ENCODE results near the gene CAMK1D.

CAMK1D gene

DNA sequence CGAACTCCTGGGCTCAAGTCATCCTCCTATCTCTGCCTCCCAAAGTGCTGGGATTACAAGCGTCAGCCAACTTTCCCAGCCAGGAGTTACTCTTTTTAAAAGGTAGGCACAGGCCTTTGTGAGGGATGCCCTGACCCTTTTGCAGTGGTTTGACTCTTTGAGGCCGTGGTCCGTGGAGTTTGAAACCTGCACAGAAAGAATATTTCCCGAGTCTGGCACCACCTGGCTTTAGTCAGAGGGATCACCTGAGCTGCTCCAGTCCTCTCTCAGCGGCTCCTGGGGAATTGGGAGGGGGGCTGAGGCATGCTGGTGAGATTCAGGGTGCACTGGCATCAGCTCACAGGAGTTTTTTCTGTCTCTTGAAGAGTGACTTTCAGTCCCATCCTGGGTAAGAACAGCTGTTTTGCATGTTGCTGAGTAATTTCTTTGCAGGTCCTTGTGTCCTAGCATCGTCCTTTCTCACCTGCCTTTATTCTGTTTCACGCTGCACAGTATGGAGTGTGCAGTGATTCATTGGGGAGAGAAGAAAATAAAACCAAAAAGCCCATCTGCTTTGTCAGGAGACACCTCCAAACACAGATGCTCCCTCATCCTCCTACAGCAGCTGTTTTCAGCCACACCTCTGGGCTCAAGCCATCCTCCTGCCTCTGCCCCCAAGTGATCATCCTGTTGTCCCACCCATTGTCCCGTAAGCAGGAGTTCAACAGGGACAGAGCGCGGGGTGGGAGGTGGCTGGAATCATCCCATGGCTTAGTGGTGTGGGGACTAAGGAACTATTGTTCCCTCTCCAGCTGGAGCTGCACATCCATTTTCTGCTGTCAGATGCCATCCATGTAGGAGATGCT, 284.7 kb downstream of the CAMK1D start:
- no peak for TF ChIP-seq ZNF70 (CRISPR knock-in tag; IDR thresholded peaks at IDR 0.05)
- TF ChIP-seq, protein P1, sequence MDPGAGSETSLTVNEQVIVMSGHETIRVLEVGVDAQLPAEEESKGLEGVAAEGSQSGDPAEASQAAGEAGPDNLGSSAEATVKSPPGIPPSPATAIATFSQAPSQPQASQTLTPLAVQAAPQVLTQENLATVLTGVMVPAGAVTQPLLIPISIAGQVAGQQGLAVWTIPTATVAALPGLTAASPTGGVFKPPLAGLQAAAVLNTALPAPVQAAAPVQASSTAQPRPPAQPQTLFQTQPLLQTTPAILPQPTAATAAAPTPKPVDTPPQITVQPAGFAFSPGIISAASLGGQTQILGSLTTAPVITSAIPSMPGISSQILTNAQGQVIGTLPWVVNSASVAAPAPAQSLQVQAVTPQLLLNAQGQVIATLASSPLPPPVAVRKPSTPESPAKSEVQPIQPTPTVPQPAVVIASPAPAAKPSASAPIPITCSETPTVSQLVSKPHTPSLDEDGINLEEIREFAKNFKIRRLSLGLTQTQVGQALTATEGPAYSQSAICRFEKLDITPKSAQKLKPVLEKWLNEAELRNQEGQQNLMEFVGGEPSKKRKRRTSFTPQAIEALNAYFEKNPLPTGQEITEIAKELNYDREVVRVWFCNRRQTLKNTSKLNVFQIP (CRISPR knock-in tag; IDR thresholded peaks at IDR 0.05; ENCODE audit: borderline replicate concordance, low read depth) = no peak
- no peak for TF ChIP-seq GLIS3 (CRISPR knock-in tag; IDR thresholded peaks at IDR 0.05)
- TF ChIP-seq PPARA (CRISPR knock-in tag; IDR thresholded peaks at IDR 0.05; ENCODE audit: borderline replicate concordance) = no peak
- no peak for TF ChIP-seq ZC3H10 (CRISPR knock-in tag; IDR thresholded peaks at IDR 0.05)
- no peak for TF ChIP-seq ZFP30 (CRISPR knock-in tag; IDR thresholded peaks at IDR 0.05)
- TF ChIP-seq RARB (CRISPR knock-in tag; IDR thresholded peaks at IDR 0.05) = no peak
- no peak for TF ChIP-seq ZFP3 (CRISPR knock-in tag; IDR thresholded peaks at IDR 0.05)
- no peak for TF ChIP-seq BACH2 (CRISPR knock-in tag; IDR thresholded peaks at IDR 0.05; ENCODE audit: borderline replicate concordance)
- TF ChIP-seq, protein P2, sequence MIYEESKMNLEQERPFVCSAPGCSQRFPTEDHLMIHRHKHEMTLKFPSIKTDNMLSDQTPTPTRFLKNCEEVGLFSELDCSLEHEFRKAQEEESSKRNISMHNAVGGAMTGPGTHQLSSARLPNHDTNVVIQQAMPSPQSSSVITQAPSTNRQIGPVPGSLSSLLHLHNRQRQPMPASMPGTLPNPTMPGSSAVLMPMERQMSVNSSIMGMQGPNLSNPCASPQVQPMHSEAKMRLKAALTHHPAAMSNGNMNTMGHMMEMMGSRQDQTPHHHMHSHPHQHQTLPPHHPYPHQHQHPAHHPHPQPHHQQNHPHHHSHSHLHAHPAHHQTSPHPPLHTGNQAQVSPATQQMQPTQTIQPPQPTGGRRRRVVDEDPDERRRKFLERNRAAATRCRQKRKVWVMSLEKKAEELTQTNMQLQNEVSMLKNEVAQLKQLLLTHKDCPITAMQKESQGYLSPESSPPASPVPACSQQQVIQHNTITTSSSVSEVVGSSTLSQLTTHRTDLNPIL (CRISPR knock-in tag; IDR thresholded peaks at IDR 0.05; ENCODE audit: low read depth) = no peak
- TF ChIP-seq TCF4 (CRISPR knock-in tag; IDR thresholded peaks at IDR 0.05; ENCODE audit: borderline replicate concordance) = no peak
- no peak for TF ChIP-seq ZNF8 (CRISPR knock-in tag; IDR thresholded peaks at IDR 0.05)
- ATAC-seq = no peak

DNA sequence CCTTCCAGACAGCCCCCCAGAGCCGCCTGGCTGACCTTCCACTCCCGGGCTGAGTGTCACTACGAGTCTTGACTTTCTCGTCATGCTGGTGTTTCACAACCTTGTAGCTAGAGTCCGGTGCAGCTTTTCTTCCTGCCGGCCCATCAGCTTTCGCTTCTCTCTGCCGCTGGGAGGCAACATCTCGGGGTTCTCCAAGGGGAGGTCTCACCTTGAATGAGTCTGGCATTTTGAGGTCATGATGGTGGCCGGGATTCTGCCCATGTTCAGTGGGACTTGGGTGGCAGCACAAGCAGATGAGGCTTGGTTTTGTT, 285.2 kb downstream of the CAMK1D start:
- no peak for ATAC-seq
- TF ChIP-seq RARB (CRISPR knock-in tag; IDR thresholded peaks at IDR 0.05) (no peak), ARNTL (CRISPR knock-in tag; IDR thresholded peaks at IDR 0.05; ENCODE audit: borderline replicate concordance, low read depth) (no peak), ZFP30 (CRISPR knock-in tag; IDR thresholded peaks at IDR 0.05) (no peak)
- TF ChIP-seq, protein P1 (CRISPR knock-in tag; IDR thresholded peaks at IDR 0.05; ENCODE audit: borderline replicate concordance, low read depth) = no peak
- TF ChIP-seq, protein P2 (CRISPR knock-in tag; IDR thresholded peaks at IDR 0.05; ENCODE audit: low read depth) = no peak

DNA sequence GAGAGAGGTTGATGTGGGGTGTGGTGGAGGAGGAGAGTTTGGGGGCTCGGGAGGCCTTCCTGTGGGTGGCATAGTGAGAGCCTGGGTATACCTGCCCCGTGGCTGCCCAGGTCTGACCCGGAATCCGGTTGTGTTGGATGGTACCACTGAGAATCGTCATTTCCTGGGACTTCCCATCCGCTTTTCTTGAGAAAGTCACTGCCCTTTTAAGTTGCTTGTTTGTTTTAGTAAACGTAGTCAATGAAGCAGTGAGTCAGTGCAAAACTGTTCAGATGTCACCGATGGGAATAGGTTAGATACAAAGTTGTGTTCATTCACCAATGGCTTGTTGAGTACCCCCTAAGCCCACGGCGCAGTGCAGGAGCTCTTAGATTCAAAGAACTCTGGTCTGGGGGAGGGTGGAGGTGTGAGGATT, 285.8 kb downstream of the CAMK1D start:
- TF ChIP-seq OSR1 (CRISPR knock-in tag; IDR thresholded peaks at IDR 0.05) = no peak
- TF ChIP-seq, protein P3, sequence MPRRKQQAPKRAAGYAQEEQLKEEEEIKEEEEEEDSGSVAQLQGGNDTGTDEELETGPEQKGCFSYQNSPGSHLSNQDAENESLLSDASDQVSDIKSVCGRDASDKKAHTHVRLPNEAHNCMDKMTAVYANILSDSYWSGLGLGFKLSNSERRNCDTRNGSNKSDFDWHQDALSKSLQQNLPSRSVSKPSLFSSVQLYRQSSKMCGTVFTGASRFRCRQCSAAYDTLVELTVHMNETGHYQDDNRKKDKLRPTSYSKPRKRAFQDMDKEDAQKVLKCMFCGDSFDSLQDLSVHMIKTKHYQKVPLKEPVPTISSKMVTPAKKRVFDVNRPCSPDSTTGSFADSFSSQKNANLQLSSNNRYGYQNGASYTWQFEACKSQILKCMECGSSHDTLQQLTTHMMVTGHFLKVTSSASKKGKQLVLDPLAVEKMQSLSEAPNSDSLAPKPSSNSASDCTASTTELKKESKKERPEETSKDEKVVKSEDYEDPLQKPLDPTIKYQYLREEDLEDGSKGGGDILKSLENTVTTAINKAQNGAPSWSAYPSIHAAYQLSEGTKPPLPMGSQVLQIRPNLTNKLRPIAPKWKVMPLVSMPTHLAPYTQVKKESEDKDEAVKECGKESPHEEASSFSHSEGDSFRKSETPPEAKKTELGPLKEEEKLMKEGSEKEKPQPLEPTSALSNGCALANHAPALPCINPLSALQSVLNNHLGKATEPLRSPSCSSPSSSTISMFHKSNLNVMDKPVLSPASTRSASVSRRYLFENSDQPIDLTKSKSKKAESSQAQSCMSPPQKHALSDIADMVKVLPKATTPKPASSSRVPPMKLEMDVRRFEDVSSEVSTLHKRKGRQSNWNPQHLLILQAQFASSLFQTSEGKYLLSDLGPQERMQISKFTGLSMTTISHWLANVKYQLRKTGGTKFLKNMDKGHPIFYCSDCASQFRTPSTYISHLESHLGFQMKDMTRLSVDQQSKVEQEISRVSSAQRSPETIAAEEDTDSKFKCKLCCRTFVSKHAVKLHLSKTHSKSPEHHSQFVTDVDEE (CRISPR knock-in tag; IDR thresholded peaks at IDR 0.05) = no peak
- no peak for TF ChIP-seq ZNF70 (CRISPR knock-in tag; IDR thresholded peaks at IDR 0.05)
- no peak for TF ChIP-seq BACH2 (CRISPR knock-in tag; IDR thresholded peaks at IDR 0.05; ENCODE audit: borderline replicate concordance)
- no peak for TF ChIP-seq GLIS3 (CRISPR knock-in tag; IDR thresholded peaks at IDR 0.05)
- no peak for TF ChIP-seq ZNF565 (CRISPR knock-in tag; conservative IDR thresholded peaks at IDR 0.05; ENCODE audit: low read depth)
- ATAC-seq = no peak

DNA sequence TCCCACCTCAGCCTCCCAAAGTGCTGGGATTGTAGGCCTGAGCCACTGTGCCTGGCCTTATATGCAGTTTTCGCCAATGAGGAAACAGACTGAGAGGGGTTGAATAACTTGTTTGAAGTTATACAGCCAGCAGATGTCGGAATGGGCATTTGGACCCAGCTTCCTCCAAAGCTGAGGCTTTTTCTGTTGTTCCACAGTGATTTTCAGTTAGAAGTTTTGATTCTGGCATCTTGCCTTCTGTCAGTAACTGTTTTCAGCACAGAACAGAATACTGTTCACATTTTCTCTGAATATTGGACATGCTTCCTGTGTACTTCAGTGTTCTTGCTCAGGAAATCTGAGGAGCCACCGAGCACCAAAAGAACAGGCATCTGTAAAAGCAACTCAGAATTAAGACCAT, 287.2 kb downstream of the CAMK1D start:
- ATAC-seq = no peak
- no peak for TF ChIP-seq SNAI2 (CRISPR knock-in tag; IDR thresholded peaks at IDR 0.05)
- TF ChIP-seq RARB (CRISPR knock-in tag; IDR thresholded peaks at IDR 0.05) = no peak
- no peak for TF ChIP-seq PPARA (CRISPR knock-in tag; IDR thresholded peaks at IDR 0.05; ENCODE audit: borderline replicate concordance)
- TF ChIP-seq, protein P1 (CRISPR knock-in tag; IDR thresholded peaks at IDR 0.05; ENCODE audit: borderline replicate concordance, low read depth) = no peak
- no peak for TF ChIP-seq TOX (CRISPR knock-in tag; IDR thresholded peaks at IDR 0.05; ENCODE audit: borderline replicate concordance)
- no peak for TF ChIP-seq ZFP3 (CRISPR knock-in tag; IDR thresholded peaks at IDR 0.05)
- TF ChIP-seq TCF4 (CRISPR knock-in tag; IDR thresholded peaks at IDR 0.05; ENCODE audit: borderline replicate concordance) = no peak
- TF ChIP-seq, protein P3 (CRISPR knock-in tag; IDR thresholded peaks at IDR 0.05) = no peak
- no peak for TF ChIP-seq GLIS3 (CRISPR knock-in tag; IDR thresholded peaks at IDR 0.05)
- no peak for TF ChIP-seq ZNF70 (CRISPR knock-in tag; IDR thresholded peaks at IDR 0.05)
- TF ChIP-seq ESRRG (CRISPR knock-in tag; IDR thresholded peaks at IDR 0.05) = no peak

All from SK-N-SH treated with all-trans-retinoic acid at 6 μM for 48 hours (cell line).